Measurements from ENCODE around the gene ADGRE2.

ADGRE2 gene

DNA sequence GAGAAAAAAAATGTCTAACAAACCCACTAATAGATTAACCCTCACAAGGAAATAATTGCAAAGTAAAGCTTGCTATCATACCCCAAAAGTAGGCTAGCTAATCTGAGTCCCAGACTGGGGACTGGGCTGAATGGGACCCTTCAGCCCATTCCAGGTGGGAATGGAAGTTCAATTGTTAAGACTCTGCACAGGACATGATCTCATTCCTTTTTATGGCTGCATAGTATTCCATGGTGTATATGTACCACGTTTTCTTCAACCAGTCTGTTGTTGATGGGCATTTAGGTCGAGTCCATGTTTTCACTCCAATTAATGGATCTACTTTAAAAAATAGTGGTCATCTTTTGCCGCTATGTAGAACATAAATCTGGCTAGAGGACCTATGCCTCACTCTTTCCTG lies 38.7 kb upstream of the ADGRE2 start:
- Histone ChIP-seq H4K91ac (ENCODE audit: low read depth, low read length) (no peak overlapping the region), H3K23ac (ENCODE audit: low read length) (no peak overlapping the region), H3K27ac (ENCODE audit: low read depth, low read length) (no peak overlapping the region), H2AK5ac (ENCODE audit: low read length) (no peak overlapping the region), H3K4ac (ENCODE audit: low read depth, low read length) (no peak overlapping the region), H3K4me1 (ENCODE audit: control insufficient read depth in 1 of 2, insufficient read depth in 2 of 2, low read length in 2 of 2) (no peaks in the 10 kb centered on the region), H3K79me2 (ENCODE audit: control insufficient read depth, insufficient read depth, low read length, poor library complexity) (no peaks in the 10 kb centered on the region), H2BK120ac (ENCODE audit: insufficient read depth, low read length, poor library complexity) (no peak overlapping the region), H3K27me3 (ENCODE audit: insufficient read depth, low read length) (no peaks in the 10 kb centered on the region), H3K79me1 (ENCODE audit: low read length) (no peaks in the 10 kb centered on the region), H3K9ac (ENCODE audit: low read length) (no peak overlapping the region), H4K12ac (ENCODE audit: low read depth, low read length) (no peak overlapping the region), H3K14ac (ENCODE audit: low read length) (no peak overlapping the region), H3K9me3 (ENCODE audit: insufficient read depth, low read depth, low read length) (peaks cover 5% of the 10 kb centered on the region), H3K4me3 (ENCODE audit: low read depth, low read length) (no peak overlapping the region), H2BK12ac (ENCODE audit: low read length) (no peak overlapping the region), H2AFZ (ENCODE audit: insufficient read depth, low read length, poor library complexity) (no peak overlapping the region), H3K18ac (ENCODE audit: low read length) (no peak overlapping the region), H3K4me2 (ENCODE audit: low read length) (no peak overlapping the region), H4K8ac (ENCODE audit: low read depth, low read length) (no peak overlapping the region), H2BK5ac (ENCODE audit: low read depth, low read length, poor library complexity) (no peak overlapping the region), H3K36me3 (ENCODE audit: control insufficient read depth in 1 of 2, insufficient read depth in 2 of 2, low read length in 2 of 2) (no peaks in the 10 kb centered on the region)
- DNase-seq: no peak
- no CpG with 5 or more reads among the region's 3 CpGs for WGBS (ENCODE audit: extremely low coverage, insufficient coverage, insufficient read length)

DNA sequence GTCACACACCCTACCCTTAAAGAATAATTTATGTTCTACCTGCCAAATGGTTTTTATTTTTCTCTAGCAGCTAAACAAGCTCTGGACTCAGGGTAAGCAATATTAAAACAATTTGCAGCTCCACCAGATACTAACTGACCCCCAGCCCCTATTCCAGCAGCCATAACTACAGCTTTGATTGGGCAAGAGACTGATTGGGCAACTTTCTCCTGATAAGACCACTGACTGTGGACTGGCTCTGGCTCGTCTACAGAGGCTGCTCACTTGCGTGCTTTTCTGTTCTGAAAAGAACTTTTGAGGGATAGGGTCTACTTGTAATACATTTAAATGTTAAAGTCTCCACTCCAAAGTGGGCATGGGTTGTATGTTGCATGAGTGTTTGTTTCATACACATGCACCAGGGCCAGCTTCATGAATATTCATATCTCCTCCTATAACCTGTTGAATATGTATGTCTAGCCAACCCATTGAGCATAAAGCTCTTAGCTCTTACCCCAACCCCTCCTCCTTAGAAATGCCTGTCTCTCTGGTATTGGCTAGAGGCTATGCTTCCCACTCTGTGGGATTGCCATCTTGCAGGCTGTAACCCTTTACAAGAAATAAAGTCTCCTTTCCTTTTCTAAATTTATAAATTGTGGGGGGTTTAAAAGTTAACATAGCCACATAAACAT lies 36.8 kb upstream of the ADGRE2 start:
- Histone ChIP-seq H4K8ac (ENCODE audit: low read depth, low read length) (no peak overlapping the region), H2AFZ (ENCODE audit: insufficient read depth, low read length, poor library complexity) (no peak overlapping the region), H3K9ac (ENCODE audit: low read length) (no peak overlapping the region), H3K36me3 (ENCODE audit: control insufficient read depth in 1 of 2, insufficient read depth in 2 of 2, low read length in 2 of 2) (no peaks in the 10 kb centered on the region), H3K79me2 (ENCODE audit: control insufficient read depth, insufficient read depth, low read length, poor library complexity) (no peaks in the 10 kb centered on the region), H3K4me2 (ENCODE audit: low read length) (no peak overlapping the region), H3K4me1 (ENCODE audit: control insufficient read depth in 1 of 2, insufficient read depth in 2 of 2, low read length in 2 of 2) (no peaks in the 10 kb centered on the region), H3K18ac (ENCODE audit: low read length) (no peak overlapping the region), H3K14ac (ENCODE audit: low read length) (no peak overlapping the region), H3K27me3 (ENCODE audit: insufficient read depth, low read length) (no peaks in the 10 kb centered on the region), H3K23ac (ENCODE audit: low read length) (no peak overlapping the region), H3K79me1 (ENCODE audit: low read length) (no peaks in the 10 kb centered on the region), H3K9me3 (ENCODE audit: insufficient read depth, low read depth, low read length) (peaks cover 5% of the 10 kb centered on the region), H3K4me3 (ENCODE audit: low read depth, low read length) (no peak overlapping the region), H2BK120ac (ENCODE audit: insufficient read depth, low read length, poor library complexity) (no peak overlapping the region), H2AK5ac (ENCODE audit: low read length) (no peak overlapping the region), H3K4ac (ENCODE audit: low read depth, low read length) (no peak overlapping the region), H4K12ac (ENCODE audit: low read depth, low read length) (no peak overlapping the region), H2BK12ac (ENCODE audit: low read length) (no peak overlapping the region), H2BK5ac (ENCODE audit: low read depth, low read length, poor library complexity) (no peak overlapping the region), H3K27ac (ENCODE audit: low read depth, low read length) (no peak overlapping the region), H4K91ac (ENCODE audit: low read depth, low read length) (no peak overlapping the region)
- peak in 1 of 2 donors; percentile 41 for DNase-seq
- no CpG with 5 or more reads among the region's 2 CpGs for WGBS (ENCODE audit: extremely low coverage, insufficient coverage, insufficient read length)

DNA sequence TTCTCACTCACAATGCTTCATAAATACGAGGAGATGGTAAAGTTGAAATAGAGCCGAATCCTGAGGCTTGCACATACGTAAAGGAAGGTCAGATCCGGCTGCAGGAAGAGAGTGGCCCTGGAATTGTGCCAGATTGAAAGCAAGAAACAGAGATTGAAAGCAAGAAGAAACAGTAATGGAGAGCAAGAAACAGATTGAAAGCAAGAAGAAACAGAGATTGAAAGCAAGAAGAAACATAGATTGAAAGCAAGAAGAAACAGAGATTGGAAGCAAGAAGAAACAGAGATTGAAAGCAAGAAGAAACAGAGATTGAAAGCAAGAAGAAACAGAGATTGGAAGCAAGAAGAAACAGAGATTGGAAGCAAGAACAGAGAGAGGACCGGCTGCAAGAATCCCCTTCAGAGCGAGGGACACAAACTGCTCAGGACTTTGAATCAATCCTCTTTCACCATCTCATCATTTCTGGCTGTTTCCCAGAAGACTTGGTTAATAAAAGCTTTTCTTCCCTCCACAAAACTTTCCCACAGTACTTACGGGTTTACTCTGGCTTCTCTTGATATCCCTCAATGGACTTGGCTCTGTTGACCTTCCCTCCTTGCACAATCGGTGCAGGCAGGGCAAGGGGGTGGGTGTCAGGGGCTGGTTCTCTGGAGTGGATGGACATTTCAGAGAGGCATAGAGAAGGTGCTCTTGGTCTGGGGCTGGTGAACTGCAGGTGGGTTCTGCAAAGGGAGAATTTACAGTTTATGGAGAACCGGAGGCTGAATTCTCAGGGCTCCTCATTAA lies 31.1 kb upstream of the ADGRE2 start:
- Histone ChIP-seq H3K4me3 (ENCODE audit: low read depth, low read length) (no peak overlapping the region), H3K36me3 (ENCODE audit: control insufficient read depth in 1 of 2, insufficient read depth in 2 of 2, low read length in 2 of 2) (no peaks in the 10 kb centered on the region), H3K14ac (ENCODE audit: low read length) (no peak overlapping the region), H2BK5ac (ENCODE audit: low read depth, low read length, poor library complexity) (no peak overlapping the region), H3K4me2 (ENCODE audit: low read length) (no peak overlapping the region), H4K8ac (ENCODE audit: low read depth, low read length) (no peak overlapping the region), H3K79me2 (ENCODE audit: control insufficient read depth, insufficient read depth, low read length, poor library complexity) (no peaks in the 10 kb centered on the region), H2AK5ac (ENCODE audit: low read length) (no peak overlapping the region), H3K27me3 (ENCODE audit: insufficient read depth, low read length) (no peaks in the 10 kb centered on the region), H3K23ac (ENCODE audit: low read length) (no peak overlapping the region), H4K12ac (ENCODE audit: low read depth, low read length) (no peak overlapping the region), H2AFZ (ENCODE audit: insufficient read depth, low read length, poor library complexity) (no peak overlapping the region), H3K9me3 (ENCODE audit: insufficient read depth, low read depth, low read length) (peaks cover 2% of the 10 kb centered on the region), H3K27ac (ENCODE audit: low read depth, low read length) (no peak overlapping the region), H3K4ac (ENCODE audit: low read depth, low read length) (no peak overlapping the region), H3K18ac (ENCODE audit: low read length) (no peak overlapping the region), H3K9ac (ENCODE audit: low read length) (no peak overlapping the region), H4K91ac (ENCODE audit: low read depth, low read length) (no peak overlapping the region), H2BK12ac (ENCODE audit: low read length) (no peak overlapping the region), H2BK120ac (ENCODE audit: insufficient read depth, low read length, poor library complexity) (no peak overlapping the region), H3K79me1 (ENCODE audit: low read length) (no peaks in the 10 kb centered on the region), H3K4me1 (ENCODE audit: control insufficient read depth in 1 of 2, insufficient read depth in 2 of 2, low read length in 2 of 2) (no peaks in the 10 kb centered on the region)
- no CpG with 5 or more reads among the region's 9 CpGs for WGBS (ENCODE audit: extremely low coverage, insufficient coverage, insufficient read length)
- no peak for DNase-seq

DNA sequence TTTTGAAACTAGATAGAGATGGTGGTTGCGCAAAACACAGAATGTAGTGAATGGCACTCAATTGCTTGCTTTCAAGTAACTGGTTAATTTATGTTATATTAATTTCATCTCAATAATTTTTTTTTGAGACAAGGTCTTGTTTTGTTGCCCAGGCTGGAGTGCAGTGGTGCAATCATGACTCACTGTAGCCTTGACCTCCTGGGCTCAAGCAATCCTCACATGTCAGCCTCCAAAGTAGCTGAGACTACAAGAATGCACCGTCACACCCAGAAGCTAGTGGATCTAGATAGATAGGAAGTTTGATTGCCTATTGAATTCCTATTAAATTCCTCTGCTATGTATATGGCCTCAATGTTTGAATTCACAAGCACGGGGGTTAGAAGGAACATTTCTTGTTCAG lies 26.4 kb upstream of the ADGRE2 start:
- Histone ChIP-seq H3K27me3 (ENCODE audit: insufficient read depth, low read length) (no peaks in the 10 kb centered on the region), H2BK120ac (ENCODE audit: insufficient read depth, low read length, poor library complexity) (no peak overlapping the region), H2BK12ac (ENCODE audit: low read length) (no peak overlapping the region), H3K18ac (ENCODE audit: low read length) (no peak overlapping the region), H3K79me2 (ENCODE audit: control insufficient read depth, insufficient read depth, low read length, poor library complexity) (no peaks in the 10 kb centered on the region), H3K23ac (ENCODE audit: low read length) (no peak overlapping the region), H3K36me3 (ENCODE audit: control insufficient read depth in 1 of 2, insufficient read depth in 2 of 2, low read length in 2 of 2) (no peaks in the 10 kb centered on the region), H4K8ac (ENCODE audit: low read depth, low read length) (no peak overlapping the region), H3K9me3 (ENCODE audit: insufficient read depth, low read depth, low read length) (peaks cover 2% of the 10 kb centered on the region), H2AK5ac (ENCODE audit: low read length) (no peak overlapping the region), H3K9ac (ENCODE audit: low read length) (no peak overlapping the region), H3K4ac (ENCODE audit: low read depth, low read length) (no peak overlapping the region), H4K91ac (ENCODE audit: low read depth, low read length) (no peak overlapping the region), H3K4me3 (ENCODE audit: low read depth, low read length) (no peak overlapping the region), H4K12ac (ENCODE audit: low read depth, low read length) (no peak overlapping the region), H3K4me1 (ENCODE audit: control insufficient read depth in 1 of 2, insufficient read depth in 2 of 2, low read length in 2 of 2) (no peaks in the 10 kb centered on the region), H2BK5ac (ENCODE audit: low read depth, low read length, poor library complexity) (no peak overlapping the region), H3K14ac (ENCODE audit: low read length) (no peak overlapping the region), H2AFZ (ENCODE audit: insufficient read depth, low read length, poor library complexity) (no peak overlapping the region), H3K27ac (ENCODE audit: low read depth, low read length) (no peak overlapping the region), H3K4me2 (ENCODE audit: low read length) (no peak overlapping the region), H3K79me1 (ENCODE audit: low read length) (no peaks in the 10 kb centered on the region)
- DNase-seq: peak; percentile 10 to 26
- whole genome bisulfite sequencing (ENCODE audit: extremely low coverage, insufficient coverage, insufficient read length): no CpG with 5 or more reads among the region's 3 CpGs
